Activated CD4-positive, alpha-beta memory T cell treated with anti-CD3 and anti-CD28 coated beads, Interleukin-2, amount 10 ng/mL, durations not matched to agents 7 days and 5 days (primary cell): Measurements from ENCODE around the gene ALK. TPM values are rescaled to one million over a fixed set of nuclear protein-coding genes. Genes with fewer than 3 reads are reported as not detected.
"Not testable (repeated sequence)": the region's sequence is repeated elsewhere in the genome, so short reads cannot be mapped to it uniquely, and the experiment has no call there.

Source experiments
- CTCF ChIA-PET: fragments of 350-600 bp; sonication (Branson Sonifier 250); formaldehyde crosslinking; loops from one replicate; lab custom pipeline; 2021; ENCODE audit warnings: antibody characterized with exemption, inconsistent platforms; lab: Charles Lee
- POLR2A ChIA-PET: fragments of 350-600 bp; sonication (Branson Sonifier 250); formaldehyde crosslinking; loops from one replicate; lab custom pipeline; 2021; ENCODE audit warnings: antibody characterized with exemption; lab: Charles Lee
- DNase-seq: peaks from one replicate; pipeline ENCODE4 v3.0.0-alpha.2; 2020
- H3K27ac Mint-ChIP-seq: one replicate; pipeline ENCODE4 v1.8.0; 2021; ENCODE audit warnings: mild to moderate bottlenecking, mixed read lengths
- H3K27me3 Mint-ChIP-seq: one replicate; pipeline ENCODE4 v1.8.0; 2021; ENCODE audit warnings: mixed read lengths
- H3K36me3 Mint-ChIP-seq: one replicate; pipeline ENCODE4 v1.8.0; 2021; ENCODE audit warnings: low read depth, mixed read lengths
- H3K4me1 Mint-ChIP-seq: one replicate; pipeline ENCODE4 v1.8.0; 2021; ENCODE audit warnings: mixed read lengths
- H3K4me3 Mint-ChIP-seq: one replicate; pipeline ENCODE4 v1.8.0; 2021; ENCODE audit warnings: mild to moderate bottlenecking, mixed read lengths
- H3K9me3 Mint-ChIP-seq: one replicate; pipeline ENCODE4 v1.8.0; 2021; ENCODE audit warnings: mixed read lengths
- total RNA-seq, 2 experiments: library from RNA; stranded (reverse); gene quantifications; one replicate each; pipeline ENCODE4 v1.2.3, GENCODE V29; 2021

The ALK gene
- total RNA-seq, 2 experiments from 2014 or later: not detected

DNA sequence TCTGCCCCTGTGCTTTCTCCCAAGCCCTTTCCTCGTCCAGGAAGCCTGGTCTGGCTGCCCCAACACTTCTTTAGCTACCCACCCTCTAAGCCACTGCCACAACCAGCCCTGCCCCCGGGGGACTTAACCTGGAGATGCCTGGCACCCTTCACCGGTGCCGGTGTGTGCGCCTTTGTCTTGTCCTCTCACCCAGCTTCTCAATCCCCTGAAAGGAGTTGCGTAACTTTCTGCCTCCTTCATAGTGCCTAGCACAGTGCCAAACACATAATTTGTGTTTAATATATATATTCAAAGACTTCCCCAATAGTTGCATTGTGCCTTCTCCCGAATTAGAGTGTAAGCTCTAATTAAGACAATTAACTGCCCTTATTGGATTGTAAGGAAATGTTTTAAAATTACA, 70.6 kb downstream of the ALK start:
- no peak for DNase-seq
- ChIA-PET POLR2A (no interaction called here), CTCF (interaction anchor here (1.5 kb wide), 1 partner anchor 11 kb away, joined by 3 read pairs; no protein-coding TSS in a partner anchor)
- no peak overlapping the region for H3K4me3 Mint-ChIP-seq
- no peak overlapping the region for H3K27ac Mint-ChIP-seq
- H3K27me3 Mint-ChIP-seq: peaks cover 10% of the 10 kb centered on the region
- peaks cover 2% of the 10 kb centered on the region for H3K9me3 Mint-ChIP-seq
- H3K4me1 Mint-ChIP-seq: no peaks in the 10 kb centered on the region
- H3K36me3 Mint-ChIP-seq: no peaks in the 10 kb centered on the region

DNA sequence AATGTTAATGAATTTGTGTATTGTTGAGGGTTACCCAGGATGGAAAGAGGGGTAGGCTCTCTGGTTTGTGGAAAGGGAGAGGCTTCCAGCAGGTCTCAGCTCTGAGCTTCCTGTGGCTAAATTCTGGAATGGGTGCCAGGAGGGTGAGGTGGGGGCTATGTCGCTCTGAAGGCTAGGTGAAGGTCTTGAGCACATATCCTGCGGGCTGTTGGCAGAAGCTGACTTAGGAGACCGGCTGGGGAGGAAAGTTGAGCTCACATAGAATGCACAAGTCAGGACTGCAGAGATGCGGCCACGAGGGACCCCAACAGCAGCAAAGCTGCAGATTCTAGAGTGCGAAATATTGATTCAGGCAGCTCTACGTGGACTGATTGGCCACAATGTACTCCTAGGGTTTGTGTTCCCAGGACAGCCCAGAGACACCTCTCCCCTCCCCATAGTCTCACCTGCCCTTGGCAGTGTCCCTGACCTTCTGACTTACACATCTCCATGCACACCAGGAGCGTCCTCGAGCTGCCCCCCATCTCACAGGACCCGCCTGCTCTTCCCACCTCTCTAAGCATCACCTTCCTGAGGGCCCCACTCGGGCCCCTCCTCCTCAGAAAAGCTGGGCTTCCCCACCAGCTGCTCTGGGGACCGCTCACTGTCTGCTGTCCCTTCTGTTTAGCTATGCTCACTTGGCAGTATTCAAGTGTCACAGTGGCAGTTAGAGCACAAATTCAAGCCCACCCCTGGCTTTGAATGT, 72.6 kb downstream of the ALK start:
- Mint-ChIP-seq H3K9me3 (peaks cover 2% of the 10 kb centered on the region), H3K36me3 (no peaks in the 10 kb centered on the region), H3K4me1 (no peaks in the 10 kb centered on the region), H3K4me3 (no peak overlapping the region), H3K27me3 (peaks cover 10% of the 10 kb centered on the region), H3K27ac (no peak overlapping the region)
- ChIA-PET CTCF (no interaction called here), POLR2A (no interaction called here)
- no peak for DNase-seq

DNA sequence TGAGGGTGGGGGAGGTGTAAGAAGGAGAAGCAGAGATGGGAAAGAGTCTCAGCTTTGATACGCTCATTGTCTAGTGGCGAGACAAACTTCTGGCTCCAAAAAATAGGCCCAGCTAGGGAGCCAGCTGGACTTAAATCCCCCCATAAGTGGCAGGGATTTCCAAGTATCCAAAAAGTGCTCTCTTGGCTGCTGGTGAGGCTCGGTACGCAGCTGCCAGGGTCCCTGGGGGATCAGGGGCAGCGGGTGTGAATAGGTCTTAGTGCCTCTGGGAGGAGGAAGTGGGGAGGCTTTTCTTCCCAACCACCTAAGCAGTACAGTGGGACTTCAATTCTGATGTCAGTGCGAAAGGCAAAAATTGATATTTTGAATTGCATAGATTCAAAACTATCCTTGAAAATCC, 73.5 kb downstream of the ALK start:
- Mint-ChIP-seq H3K27me3 (peaks cover 10% of the 10 kb centered on the region), H3K36me3 (no peaks in the 10 kb centered on the region), H3K27ac (no peak overlapping the region), H3K4me1 (no peaks in the 10 kb centered on the region), H3K4me3 (no peak overlapping the region), H3K9me3 (peaks cover 2% of the 10 kb centered on the region)
- POLR2A ChIA-PET: no interaction called here
- CTCF ChIA-PET: no interaction called here
- no peak for DNase-seq

DNA sequence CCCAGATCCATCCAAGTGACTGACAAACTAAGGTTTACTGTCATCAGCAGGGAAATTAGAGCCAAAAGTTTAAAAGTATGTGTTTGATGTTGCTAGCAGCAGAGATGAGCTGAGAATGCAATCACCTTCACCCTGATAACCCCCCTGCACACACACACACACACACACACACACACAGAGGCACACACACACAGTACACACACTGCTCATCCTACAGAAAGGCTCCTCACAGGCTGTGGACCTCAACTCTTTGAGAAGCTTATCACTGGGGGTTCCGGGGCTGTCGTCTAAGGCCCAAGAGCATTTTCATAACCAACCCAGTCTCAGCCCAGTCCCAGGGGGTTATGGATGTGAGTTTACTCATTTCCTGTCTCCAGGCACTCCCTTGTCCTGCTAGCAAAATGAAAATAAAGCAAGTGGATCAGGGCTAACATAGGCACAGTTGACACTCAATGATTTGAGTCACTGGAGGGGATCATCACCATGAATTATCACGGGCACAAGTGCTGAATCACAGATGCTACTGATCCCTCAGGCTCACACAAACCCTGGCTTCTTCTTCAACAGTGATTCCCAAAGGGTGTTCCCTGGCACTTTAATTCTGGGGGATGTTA, 76.6 kb downstream of the ALK start:
- no peak overlapping the region for H3K27ac Mint-ChIP-seq
- H3K4me1 Mint-ChIP-seq: no peaks in the 10 kb centered on the region
- no peaks in the 10 kb centered on the region for H3K9me3 Mint-ChIP-seq
- ChIA-PET CTCF (no interaction called here), POLR2A (no interaction called here)
- H3K36me3 Mint-ChIP-seq: no peaks in the 10 kb centered on the region
- H3K4me3 Mint-ChIP-seq: no peak overlapping the region
- H3K27me3 Mint-ChIP-seq: peaks cover 13% of the 10 kb centered on the region
- DNase-seq: no peak

DNA sequence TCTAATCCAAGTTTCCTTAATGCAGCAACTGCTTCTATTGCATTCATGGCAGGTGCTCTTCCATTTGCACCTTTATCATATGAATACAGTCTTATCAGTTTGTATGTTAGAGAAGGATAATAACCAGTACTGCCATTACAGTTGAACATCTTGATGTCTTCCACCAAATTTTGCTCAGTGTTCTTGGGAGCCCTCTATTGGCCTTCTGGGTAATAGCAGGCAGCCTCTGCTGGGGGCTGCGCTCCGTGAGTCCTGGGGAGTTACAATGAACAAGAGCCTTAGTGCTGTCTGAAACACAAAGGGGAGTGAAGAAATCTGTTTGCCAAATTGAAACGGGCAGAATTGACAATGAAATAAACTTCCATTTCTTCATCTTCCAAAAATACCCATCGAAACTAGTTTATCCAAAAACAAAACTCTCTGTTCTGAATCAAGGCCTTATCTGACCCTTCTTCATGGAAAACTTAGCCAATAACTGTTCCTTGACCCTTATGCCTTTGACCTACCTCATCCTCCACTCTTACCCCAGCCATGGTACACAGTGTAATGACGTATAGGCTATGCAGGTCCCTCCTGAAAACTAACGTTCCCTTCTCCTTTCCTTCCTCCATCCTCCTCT, 79.9 kb downstream of the ALK start:
- CTCF ChIA-PET: interaction anchor here (0.6 to 0.7 kb wide), 2 partner anchors 94 to 258 kb away, joined by 4 read pairs; no protein-coding TSS in a partner anchor
- Mint-ChIP-seq H3K4me3 (no peak overlapping the region), H3K4me1 (no peaks in the 10 kb centered on the region), H3K27ac (no peak overlapping the region), H3K27me3 (peaks cover 8% of the 10 kb centered on the region), H3K9me3 (no peaks in the 10 kb centered on the region), H3K36me3 (no peaks in the 10 kb centered on the region)
- POLR2A ChIA-PET: no interaction called here
- DNase-seq: peak; percentile 23

DNA sequence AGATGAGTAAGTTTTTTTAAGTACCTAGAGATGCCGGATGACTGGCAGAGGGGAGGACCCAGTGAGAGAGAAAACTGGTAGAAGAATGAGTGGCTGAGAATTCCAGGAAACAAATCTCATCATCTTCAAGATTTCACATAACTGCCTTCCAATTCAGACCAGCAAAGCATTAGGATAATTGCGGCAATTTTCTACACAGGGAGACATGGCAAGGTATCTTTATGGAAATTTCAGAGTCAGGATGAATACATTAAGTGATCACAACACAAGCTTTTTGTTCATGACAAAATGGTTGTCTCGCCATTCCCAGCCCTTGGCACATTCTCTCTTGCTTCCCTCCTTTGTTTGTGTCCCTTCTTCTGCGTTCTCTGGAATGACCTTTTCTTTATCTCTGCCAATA, 82.1 kb downstream of the ALK start:
- POLR2A ChIA-PET: no interaction called here
- H3K4me3 Mint-ChIP-seq: no peak overlapping the region

DNA sequence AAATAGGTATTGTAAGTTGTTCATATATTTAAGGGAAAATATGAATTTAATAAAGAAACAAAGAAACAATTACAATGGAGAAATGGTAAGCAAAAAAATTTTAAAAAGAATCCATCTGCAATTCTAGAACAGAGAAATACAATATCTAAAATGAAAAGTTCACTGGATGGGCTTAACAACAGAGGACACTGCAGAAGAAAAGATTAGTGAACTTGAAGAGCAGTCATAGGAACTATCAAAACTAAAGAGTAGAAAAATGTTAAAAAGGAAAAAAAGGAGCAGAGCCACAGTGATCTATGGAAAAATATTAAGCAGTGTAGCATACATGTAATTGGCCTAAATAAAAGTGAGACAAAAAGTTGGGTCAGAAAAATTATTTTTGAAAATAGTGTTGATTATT, 83.5 kb downstream of the ALK start:
- peaks cover 3% of the 10 kb centered on the region for H3K27me3 Mint-ChIP-seq
- POLR2A ChIA-PET: no interaction called here
- H3K36me3 Mint-ChIP-seq: no peaks in the 10 kb centered on the region
- H3K27ac Mint-ChIP-seq: no peak overlapping the region
- DNase-seq: no peak
- no peaks in the 10 kb centered on the region for H3K4me1 Mint-ChIP-seq
- CTCF ChIA-PET: no interaction called here
- no peak overlapping the region for H3K4me3 Mint-ChIP-seq
- no peaks in the 10 kb centered on the region for H3K9me3 Mint-ChIP-seq

More for the DNA sequence above, 82.1 kb downstream of the ALK start:
- H3K27me3 Mint-ChIP-seq: peaks cover 3% of the 10 kb centered on the region
- DNase-seq: no peak
- H3K36me3 Mint-ChIP-seq: no peaks in the 10 kb centered on the region
- CTCF ChIA-PET: interaction anchor here (0.9 to 1.0 kb wide), 2 partner anchors 12 to 530 kb away, joined by 3 read pairs; no protein-coding TSS in a partner anchor
- H3K27ac Mint-ChIP-seq: no peak overlapping the region
- H3K9me3 Mint-ChIP-seq: no peaks in the 10 kb centered on the region
- no peaks in the 10 kb centered on the region for H3K4me1 Mint-ChIP-seq

DNA sequence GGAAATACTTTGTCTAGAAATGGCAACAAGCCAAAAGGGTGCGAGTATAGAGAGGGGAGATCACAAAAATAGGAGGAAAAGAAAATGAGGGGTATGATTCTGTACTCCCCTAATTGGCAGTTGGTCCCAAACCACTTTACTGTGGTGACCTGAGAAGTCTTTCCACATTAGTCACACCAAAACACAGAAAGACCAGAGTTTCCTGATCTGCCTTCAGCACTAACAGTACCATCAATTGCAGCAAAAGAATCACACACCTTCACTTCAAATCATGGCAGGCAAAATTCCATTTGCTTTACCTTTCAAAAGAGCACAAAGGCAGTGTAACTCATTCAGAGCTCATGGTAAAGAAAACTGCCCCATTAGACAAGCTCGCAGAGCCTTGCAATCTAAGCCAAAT, 86.8 kb downstream of the ALK start:
- no peak for DNase-seq
- Mint-ChIP-seq H3K9me3 (no peaks in the 10 kb centered on the region), H3K36me3 (no peaks in the 10 kb centered on the region), H3K27ac (no peak overlapping the region), H3K4me3 (no peak overlapping the region), H3K4me1 (no peaks in the 10 kb centered on the region), H3K27me3 (no peaks in the 10 kb centered on the region)
- CTCF ChIA-PET: interaction anchor here (0.7 kb wide), 1 partner anchor 153 kb away, joined by 3 read pairs; no protein-coding TSS in a partner anchor
- POLR2A ChIA-PET: no interaction called here

DNA sequence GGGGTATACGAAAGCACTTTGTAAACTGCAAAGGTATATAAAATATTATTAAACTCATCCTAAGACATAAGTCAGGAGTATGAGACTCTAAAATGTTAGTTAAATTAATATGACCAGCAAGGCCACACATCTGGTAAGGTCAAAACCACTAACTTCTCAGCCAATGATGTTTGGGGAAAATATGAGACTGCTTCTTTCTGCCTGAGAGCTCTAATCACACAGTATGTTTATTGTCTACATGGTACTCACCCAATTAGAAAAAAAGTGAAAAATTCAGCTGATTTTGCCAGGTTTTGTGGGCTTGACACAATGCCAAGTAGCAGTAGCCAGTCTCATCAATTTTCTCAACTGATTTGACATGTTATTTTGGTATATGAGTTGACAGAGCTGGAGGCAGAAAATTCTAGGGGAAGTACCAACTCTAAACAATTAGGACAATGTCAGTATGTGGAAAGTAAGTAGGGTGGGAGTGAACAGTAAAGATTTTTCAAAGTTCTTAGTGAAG, 87.3 kb downstream of the ALK start:
- H3K4me1 Mint-ChIP-seq: no peaks in the 10 kb centered on the region
- H3K27ac Mint-ChIP-seq: no peak overlapping the region
- no peak for DNase-seq
- ChIA-PET CTCF (interaction anchor here (0.7 kb wide), 1 partner anchor 153 kb away, joined by 3 read pairs; no protein-coding TSS in a partner anchor), POLR2A (no interaction called here)
- H3K27me3 Mint-ChIP-seq: no peaks in the 10 kb centered on the region
- H3K9me3 Mint-ChIP-seq: no peaks in the 10 kb centered on the region
- no peaks in the 10 kb centered on the region for H3K36me3 Mint-ChIP-seq
- H3K4me3 Mint-ChIP-seq: no peak overlapping the region

DNA sequence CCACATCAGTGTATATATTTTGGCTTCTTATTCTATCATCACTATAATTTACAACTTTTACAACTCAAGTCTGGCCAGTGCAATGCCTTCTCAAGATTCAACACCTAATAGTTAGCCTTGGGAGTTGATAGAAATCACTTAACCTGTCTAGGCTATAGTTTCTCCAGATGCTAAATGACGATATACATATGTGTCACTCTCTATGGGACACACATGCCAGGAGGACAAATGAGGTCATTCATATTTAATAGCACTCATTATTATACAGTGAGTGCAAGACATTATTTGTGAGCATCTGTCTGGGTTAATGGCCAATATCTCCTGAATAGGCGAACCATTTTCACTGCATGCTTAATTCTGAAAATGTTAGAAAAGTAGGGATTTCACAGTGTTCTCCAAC, 89.8 kb downstream of the ALK start:
- CTCF ChIA-PET: no interaction called here
- no peaks in the 10 kb centered on the region for H3K36me3 Mint-ChIP-seq
- no peaks in the 10 kb centered on the region for H3K4me1 Mint-ChIP-seq
- H3K27me3 Mint-ChIP-seq: no peaks in the 10 kb centered on the region
- POLR2A ChIA-PET: no interaction called here
- no peak overlapping the region for H3K4me3 Mint-ChIP-seq
- no peaks in the 10 kb centered on the region for H3K9me3 Mint-ChIP-seq
- H3K27ac Mint-ChIP-seq: no peak overlapping the region
- DNase-seq: no peak

DNA sequence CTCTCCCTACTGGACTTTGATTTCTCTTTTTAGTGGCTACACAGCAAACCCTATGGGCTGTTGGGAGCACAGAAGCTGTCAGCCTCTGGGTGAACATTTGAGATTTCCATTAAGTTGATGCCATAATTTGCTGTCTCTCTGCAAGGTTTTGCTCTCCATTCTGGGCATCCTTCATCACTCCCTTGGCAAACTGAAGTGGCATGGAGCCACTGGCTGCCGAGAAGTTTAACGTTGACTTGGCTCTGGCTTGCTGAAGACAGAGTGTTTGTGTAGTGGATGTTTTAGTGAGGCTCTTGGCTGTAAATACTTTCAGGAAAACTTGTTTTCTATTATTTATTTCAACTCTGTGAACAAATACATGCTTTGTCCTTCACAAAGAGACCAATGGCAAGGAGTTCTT, 91.5 kb downstream of the ALK start:
- no peak for DNase-seq
- no peak overlapping the region for H3K27ac Mint-ChIP-seq
- no peak overlapping the region for H3K4me3 Mint-ChIP-seq
- ChIA-PET POLR2A (no interaction called here), CTCF (no interaction called here)
- H3K36me3 Mint-ChIP-seq: no peaks in the 10 kb centered on the region
- no peaks in the 10 kb centered on the region for H3K9me3 Mint-ChIP-seq
- no peaks in the 10 kb centered on the region for H3K27me3 Mint-ChIP-seq
- no peaks in the 10 kb centered on the region for H3K4me1 Mint-ChIP-seq

DNA sequence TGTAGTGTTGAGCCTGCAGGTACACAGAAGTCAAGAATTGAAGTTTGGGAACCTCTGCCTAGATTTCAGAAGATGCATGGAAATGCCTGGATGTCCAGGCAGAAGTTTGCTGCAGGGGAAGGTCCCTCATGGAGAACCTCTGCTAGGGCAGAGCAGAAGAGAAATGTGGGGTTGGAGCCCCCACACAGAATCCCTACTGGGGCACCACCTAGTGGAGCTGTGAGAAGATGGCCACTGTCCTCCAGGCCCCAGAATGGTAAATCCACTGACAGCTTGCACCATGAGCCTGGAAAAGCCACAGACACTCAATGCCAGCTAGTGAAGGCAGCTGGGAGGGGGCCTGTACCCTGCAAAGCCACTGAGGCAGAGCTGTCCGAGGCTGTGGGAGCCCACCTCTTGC, 97.2 kb downstream of the ALK start:
- H3K4me3 Mint-ChIP-seq, CTCF ChIA-PET, H3K9me3 Mint-ChIP-seq, POLR2A ChIA-PET, H3K27me3 Mint-ChIP-seq, H3K4me1 Mint-ChIP-seq, H3K27ac Mint-ChIP-seq, H3K36me3 Mint-ChIP-seq, DNase-seq: not testable (repeated sequence)

DNA sequence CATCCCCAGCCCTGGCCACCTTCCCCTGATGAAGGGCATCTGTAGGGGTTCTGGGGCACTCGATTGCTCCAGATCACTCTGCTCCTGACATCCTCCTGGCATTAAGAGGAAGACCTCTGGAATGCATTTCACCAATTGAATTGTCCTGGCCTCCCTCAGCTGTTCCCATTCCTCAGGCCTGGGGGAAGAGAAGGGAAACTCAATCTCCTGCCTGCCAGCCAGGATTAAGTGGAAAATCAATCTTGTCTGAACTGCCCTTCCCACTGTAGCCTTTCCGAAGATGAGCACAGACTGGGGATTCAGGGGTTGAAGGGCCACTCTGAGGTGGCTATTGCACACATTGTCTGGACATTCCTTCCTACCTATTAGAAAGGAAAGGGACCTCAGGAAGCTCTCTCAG, 99.8 kb downstream of the ALK start:
- no peak overlapping the region for H3K4me3 Mint-ChIP-seq
- CTCF ChIA-PET: no interaction called here
- POLR2A ChIA-PET: no interaction called here
- no peak for DNase-seq
- no peak overlapping the region for H3K27ac Mint-ChIP-seq
- H3K36me3 Mint-ChIP-seq: no peaks in the 10 kb centered on the region
- no peaks in the 10 kb centered on the region for H3K9me3 Mint-ChIP-seq
- H3K27me3 Mint-ChIP-seq: no peaks in the 10 kb centered on the region
- no peaks in the 10 kb centered on the region for H3K4me1 Mint-ChIP-seq
